ENCODE results near the gene CD209.

GRCh38 chr19:7739211-7739755, 8.1 kb downstream of the CD209 start:
- TF ChIP-seq, protein P1, sequence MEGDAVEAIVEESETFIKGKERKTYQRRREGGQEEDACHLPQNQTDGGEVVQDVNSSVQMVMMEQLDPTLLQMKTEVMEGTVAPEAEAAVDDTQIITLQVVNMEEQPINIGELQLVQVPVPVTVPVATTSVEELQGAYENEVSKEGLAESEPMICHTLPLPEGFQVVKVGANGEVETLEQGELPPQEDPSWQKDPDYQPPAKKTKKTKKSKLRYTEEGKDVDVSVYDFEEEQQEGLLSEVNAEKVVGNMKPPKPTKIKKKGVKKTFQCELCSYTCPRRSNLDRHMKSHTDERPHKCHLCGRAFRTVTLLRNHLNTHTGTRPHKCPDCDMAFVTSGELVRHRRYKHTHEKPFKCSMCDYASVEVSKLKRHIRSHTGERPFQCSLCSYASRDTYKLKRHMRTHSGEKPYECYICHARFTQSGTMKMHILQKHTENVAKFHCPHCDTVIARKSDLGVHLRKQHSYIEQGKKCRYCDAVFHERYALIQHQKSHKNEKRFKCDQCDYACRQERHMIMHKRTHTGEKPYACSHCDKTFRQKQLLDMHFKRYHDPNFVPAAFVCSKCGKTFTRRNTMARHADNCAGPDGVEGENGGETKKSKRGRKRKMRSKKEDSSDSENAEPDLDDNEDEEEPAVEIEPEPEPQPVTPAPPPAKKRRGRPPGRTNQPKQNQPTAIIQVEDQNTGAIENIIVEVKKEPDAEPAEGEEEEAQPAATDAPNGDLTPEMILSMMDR (IDR thresholded peaks at IDR 0.05; ENCODE audit: poor library complexity, severe bottlenecking) = no peak
- TF ChIP-seq, protein P2, sequence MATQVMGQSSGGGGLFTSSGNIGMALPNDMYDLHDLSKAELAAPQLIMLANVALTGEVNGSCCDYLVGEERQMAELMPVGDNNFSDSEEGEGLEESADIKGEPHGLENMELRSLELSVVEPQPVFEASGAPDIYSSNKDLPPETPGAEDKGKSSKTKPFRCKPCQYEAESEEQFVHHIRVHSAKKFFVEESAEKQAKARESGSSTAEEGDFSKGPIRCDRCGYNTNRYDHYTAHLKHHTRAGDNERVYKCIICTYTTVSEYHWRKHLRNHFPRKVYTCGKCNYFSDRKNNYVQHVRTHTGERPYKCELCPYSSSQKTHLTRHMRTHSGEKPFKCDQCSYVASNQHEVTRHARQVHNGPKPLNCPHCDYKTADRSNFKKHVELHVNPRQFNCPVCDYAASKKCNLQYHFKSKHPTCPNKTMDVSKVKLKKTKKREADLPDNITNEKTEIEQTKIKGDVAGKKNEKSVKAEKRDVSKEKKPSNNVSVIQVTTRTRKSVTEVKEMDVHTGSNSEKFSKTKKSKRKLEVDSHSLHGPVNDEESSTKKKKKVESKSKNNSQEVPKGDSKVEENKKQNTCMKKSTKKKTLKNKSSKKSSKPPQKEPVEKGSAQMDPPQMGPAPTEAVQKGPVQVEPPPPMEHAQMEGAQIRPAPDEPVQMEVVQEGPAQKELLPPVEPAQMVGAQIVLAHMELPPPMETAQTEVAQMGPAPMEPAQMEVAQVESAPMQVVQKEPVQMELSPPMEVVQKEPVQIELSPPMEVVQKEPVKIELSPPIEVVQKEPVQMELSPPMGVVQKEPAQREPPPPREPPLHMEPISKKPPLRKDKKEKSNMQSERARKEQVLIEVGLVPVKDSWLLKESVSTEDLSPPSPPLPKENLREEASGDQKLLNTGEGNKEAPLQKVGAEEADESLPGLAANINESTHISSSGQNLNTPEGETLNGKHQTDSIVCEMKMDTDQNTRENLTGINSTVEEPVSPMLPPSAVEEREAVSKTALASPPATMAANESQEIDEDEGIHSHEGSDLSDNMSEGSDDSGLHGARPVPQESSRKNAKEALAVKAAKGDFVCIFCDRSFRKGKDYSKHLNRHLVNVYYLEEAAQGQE (IDR thresholded peaks at IDR 0.05; ENCODE audit: borderline replicate concordance) = no peak
- TF ChIP-seq TAF1 (IDR thresholded peaks at IDR 0.05; ENCODE audit: low read depth) (no peak), EZH2 (IDR thresholded peaks at IDR 0.05; ENCODE audit: borderline replicate concordance, insufficient read depth, low read length, poor library complexity, severe bottlenecking) (no peak), EP300 (conservative IDR thresholded peaks at IDR 0.05; ENCODE audit: poor library complexity, severe bottlenecking) (no peak), RAD21 (conservative IDR thresholded peaks at IDR 0.05) (no peak), POLR2AphosphoS5 (IDR thresholded peaks at IDR 0.05) (no peak), SMC3 (conservative IDR thresholded peaks at IDR 0.05; ENCODE audit: poor library complexity) (no peak)
